Choroid plexus epithelial cell (primary cell): Measurements from ENCODE around the gene UNC5B.

Experiments used
- DNase-seq: peaks from one replicate; pipeline ENCODE4 v3.0.0-alpha.2; 2010; ENCODE audit warnings: low read depth
- H3K4me3 ChIP-seq: 2 replicates; pipeline ENCODE4 v1.5.1; 2011; ENCODE audit warnings: low read depth, mild to moderate bottlenecking, control low read depth, low read length, moderate library complexity
- CTCF ChIP-seq: conservative IDR thresholded peaks from 2 replicates; pipeline ENCODE4 v1.5.1; 2011; ENCODE audit warnings: low read depth, mild to moderate bottlenecking, control low read depth, inconsistent platforms, low read length, moderate library complexity

UNC5B gene

GRCh38 chr10:71212318-71213126 lies at the start of gene UNC5B:
UNC5B (plus strand) TSS chr10:71212570; CDS start chr10:71212986, 416 bp downstream.
- TF ChIP-seq CTCF: peak; percentile 15

GRCh38 chr10:71173466-71173865 lies 38.9 kb upstream of the UNC5B start:
- no peak overlapping the region for H3K4me3 ChIP-seq
- DNase-seq: no peak
- no peak for TF ChIP-seq CTCF

More at GRCh38 chr10:71212318-71213126, at the start of gene UNC5B:
- peak within 1 kb of the TSS; percentile 68 for H3K4me3 ChIP-seq
- DNase-seq: peak; percentile 90

- TF ChIP-seq CTCF: no peak
- H3K4me3 ChIP-seq: no peak overlapping the region
- DNase-seq: no peak
These were observed 35.7 kb upstream of the UNC5B start for GRCh38 chr10:71176661-71177060.

- H3K4me3 ChIP-seq: no peak overlapping the region
- TF ChIP-seq CTCF: no peak
- no peak for DNase-seq
These were observed 34.6 kb upstream of the UNC5B start for GRCh38 chr10:71177651-71178199.

- no peak for DNase-seq
- no peak for TF ChIP-seq CTCF
- no peak overlapping the region for H3K4me3 ChIP-seq
These were observed 33.5 kb upstream of the UNC5B start for GRCh38 chr10:71178880-71179279.

GRCh38 chr10:71179382-71179781 lies 33.0 kb upstream of the UNC5B start:
- DNase-seq: no peak
- TF ChIP-seq CTCF: no peak
- no peak overlapping the region for H3K4me3 ChIP-seq

- no peak for TF ChIP-seq CTCF
- DNase-seq: no peak
These were observed 27.9 kb upstream of the UNC5B start for GRCh38 chr10:71184421-71184820.

More at GRCh38 chr10:71184421-71184820, 27.9 kb upstream of the UNC5B start:
- no peak overlapping the region for H3K4me3 ChIP-seq
